Cardiac fibroblast (primary cell): ENCODE data around the gene PPP1R13L.
"Not testable (repeated sequence)": the region's sequence is repeated elsewhere in the genome, so short reads cannot be mapped to it uniquely, and the experiment has no call there.

ENCODE experiments used
- DNase-seq, 2 donors: peaks; one replicate each; pipeline versions ENCODE4 v3.0.0 to v3.0.0-alpha.2; 2010; ENCODE audit warnings: low read depth in 2 of 2
- H3K4me3 ChIP-seq, 2 donors: replicated peaks in 1 of 2; 1 replicate in 1 of 2; 2 replicates in 1 of 2; pipeline ENCODE4 v1.5.1; 2011; ENCODE audit warnings: low read depth in 2 of 2, low read length in 2 of 2, mild to moderate bottlenecking in 2 of 2, moderate library complexity in 1 of 2
- CTCF ChIP-seq: IDR thresholded peaks from one replicate; pipeline ENCODE4 v1.5.1; 2011; ENCODE audit warnings: low read depth, mild to moderate bottlenecking, low read length, inconsistent platforms

PPP1R13L gene

DNA sequence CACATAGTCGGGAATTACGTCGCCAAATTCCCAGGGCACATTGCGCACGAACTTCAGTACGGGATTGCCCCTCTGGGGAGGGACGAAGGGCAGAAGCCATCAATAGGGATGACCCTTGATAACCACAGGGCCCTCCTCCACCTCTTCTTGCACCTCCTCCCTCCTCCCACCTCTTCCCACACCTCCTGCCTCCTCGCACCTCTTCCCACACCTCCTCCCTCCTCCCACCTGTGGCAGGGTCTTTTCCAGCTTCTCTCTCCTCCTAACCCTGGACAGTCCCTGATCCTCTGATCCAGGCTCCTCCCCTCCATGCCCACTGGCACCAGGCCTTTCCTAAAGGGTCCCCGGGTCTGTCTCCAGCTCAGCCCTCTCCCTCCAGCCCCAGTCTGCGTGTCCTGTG lies 15.5 kb upstream of the PPP1R13L start:
- TF ChIP-seq CTCF = no peak
- no peak overlapping the region for H3K4me3 ChIP-seq
- no peak for DNase-seq

GRCh38 chr19:45419895-45420294 lies 15.0 kb upstream of the PPP1R13L start:
- TF ChIP-seq CTCF = no peak

GRCh38 chr19:45419396-45419795 lies 14.5 kb upstream of the PPP1R13L start:
- H3K4me3 ChIP-seq = no peak overlapping the region
- no peak for TF ChIP-seq CTCF
- no peak for DNase-seq

More at GRCh38 chr19:45419895-45420294, 15.0 kb upstream of the PPP1R13L start:
- no peak overlapping the region for H3K4me3 ChIP-seq
- no peak for DNase-seq

DNA sequence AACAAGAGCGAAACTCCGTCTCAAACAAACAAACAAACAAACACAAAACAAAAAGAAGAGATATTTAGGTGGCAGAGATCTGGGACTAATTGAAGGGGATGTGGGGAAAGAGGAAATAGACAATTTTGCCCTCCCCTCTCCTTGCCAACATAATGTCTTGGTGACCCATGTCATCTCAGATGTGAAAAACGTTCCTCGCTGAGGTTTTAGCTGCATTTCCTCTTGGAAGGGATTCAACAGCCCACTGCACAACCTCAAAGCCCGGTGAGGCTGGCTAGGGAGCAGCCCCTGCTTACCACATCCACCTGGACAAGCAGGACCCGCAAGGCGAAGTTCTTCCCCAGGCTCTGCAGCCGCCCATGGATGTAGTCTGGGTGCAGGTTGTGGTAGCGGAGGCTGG lies 13.9 kb upstream of the PPP1R13L start:
- DNase-seq = no peak
- TF ChIP-seq CTCF = no peak
- H3K4me3 ChIP-seq = no peak overlapping the region

- TF ChIP-seq CTCF = no peak
- no peak for DNase-seq
- no peak overlapping the region for H3K4me3 ChIP-seq
Measured at GRCh38 chr19:45417151-45417550, 12.3 kb upstream of the PPP1R13L start.

GRCh38 chr19:45414468-45414867 lies 9.6 kb upstream of the PPP1R13L start:
- H3K4me3 ChIP-seq = no peak overlapping the region
- TF ChIP-seq CTCF = no peak
- DNase-seq = no peak

- no peak for TF ChIP-seq CTCF
- DNase-seq = peak in 1 of 2 donors; percentile 43
- H3K4me3 ChIP-seq = no peak overlapping the region
Measured at GRCh38 chr19:45413497-45413896, 8.6 kb upstream of the PPP1R13L start.

- DNase-seq, H3K4me3 ChIP-seq: not testable (repeated sequence)
Measured at GRCh38 chr19:45410330-45410729, 5.5 kb upstream of the PPP1R13L start.
